C4-2B (cell line): ENCODE data around the gene FES.

Experiments
- CTCF ChIP-seq: fragments of 450-650 bp; conservative IDR thresholded peaks from 2 replicates; pipeline ENCODE4 v1.5.1; 2017; ENCODE audit warnings: mild to moderate bottlenecking
- ZFX ChIP-seq: fragments of 450-650 bp; IDR thresholded peaks from 2 replicates; pipeline ENCODE4 v1.6.1; 2017

- TF ChIP-seq CTCF (no peak), ZFX (no peak)
Observed at GRCh38 chr15:90864507-90864906, 19.8 kb upstream of the FES start.
